Hematopoietic multipotent progenitor cell treated with erythropoietin and hydrocortisone succinate and interleukin-3 and kit ligand, for 8 days (in vitro differentiated cells): ENCODE measurements around the gene SEL1L2.

Experiments used
- DNase-seq: peaks from one replicate; pipeline ENCODE4 v3.0.0-alpha.2; 2015

Gene SEL1L2

DNA sequence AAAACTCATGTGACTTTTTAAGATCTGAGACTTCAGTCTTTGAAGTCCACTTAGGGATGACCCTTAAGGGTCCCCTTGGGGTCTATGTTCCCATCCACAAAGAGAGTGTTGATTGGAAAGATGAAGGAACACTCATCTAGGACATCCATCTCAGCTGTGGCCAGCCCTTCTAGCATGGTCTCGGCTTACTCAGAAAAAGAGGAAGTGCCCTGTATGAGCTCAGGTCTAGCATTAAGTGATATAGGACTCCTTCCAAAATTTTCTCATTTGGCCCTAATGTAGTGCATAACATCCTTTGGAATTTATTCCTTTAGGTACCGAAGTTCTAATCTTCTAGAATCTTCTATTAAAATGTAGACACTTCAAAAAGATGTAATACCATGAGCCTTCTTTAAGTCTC lies 128.2 kb downstream of the SEL1L2 start:
- DNase-seq = no peak

DNA sequence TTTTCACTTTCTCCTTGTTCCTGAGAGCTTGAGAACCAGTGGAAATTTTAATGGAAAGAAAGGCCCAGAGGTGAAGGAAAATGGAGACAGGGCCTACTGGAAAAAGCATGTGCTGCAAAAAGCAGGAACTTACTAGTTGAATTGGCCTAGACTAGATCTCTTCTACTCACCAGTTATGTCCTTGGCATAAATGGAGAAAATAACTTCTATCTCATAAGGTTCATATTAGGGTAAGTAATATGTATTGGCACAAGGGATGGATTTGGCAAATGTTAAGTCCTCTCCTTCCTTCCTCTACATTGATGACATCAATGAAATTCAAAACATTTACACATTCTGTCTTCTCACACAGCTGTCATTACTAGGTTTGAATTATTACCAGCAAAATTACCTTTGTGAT lies 131.5 kb downstream of the SEL1L2 start:
- DNase-seq = no peak

DNA sequence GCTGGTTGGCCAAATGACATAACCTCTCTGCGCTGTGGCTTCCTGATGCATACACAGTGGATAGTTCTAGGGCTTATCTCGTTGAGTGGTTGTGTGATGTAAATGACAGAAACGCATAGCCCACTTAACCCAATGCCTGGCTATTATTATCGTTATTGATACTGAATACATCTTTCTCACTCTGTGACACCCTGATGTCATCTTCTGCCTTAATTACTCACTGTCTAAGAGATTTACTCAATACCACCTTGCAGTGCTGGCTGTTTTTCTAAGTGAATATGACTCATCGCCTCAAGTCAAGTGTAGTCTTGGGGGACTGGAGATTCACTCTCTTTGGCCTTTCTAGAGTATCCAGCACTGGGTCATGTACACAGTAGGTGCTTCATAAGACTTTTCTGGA lies 132.0 kb downstream of the SEL1L2 start:
- DNase-seq = no peak

DNA sequence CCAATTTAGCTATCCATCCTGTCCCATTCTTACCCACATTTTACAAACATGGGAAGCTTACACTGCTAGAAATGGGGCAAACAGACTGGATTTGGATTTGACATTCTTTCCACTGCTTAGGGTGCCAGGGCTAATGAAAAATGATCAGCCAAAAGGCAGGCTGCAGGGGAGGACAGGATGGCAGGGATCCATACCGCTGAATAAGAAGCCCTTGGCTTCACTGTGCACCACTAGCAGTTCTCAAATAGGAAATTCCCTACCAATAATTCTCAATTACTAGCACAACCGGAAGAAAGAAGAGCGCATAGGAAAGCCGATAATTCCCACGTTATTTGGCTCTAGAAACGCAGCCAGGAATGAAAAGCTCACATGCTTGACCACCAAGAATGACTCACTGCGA lies 132.5 kb downstream of the SEL1L2 start:
- DNase-seq = no peak

DNA sequence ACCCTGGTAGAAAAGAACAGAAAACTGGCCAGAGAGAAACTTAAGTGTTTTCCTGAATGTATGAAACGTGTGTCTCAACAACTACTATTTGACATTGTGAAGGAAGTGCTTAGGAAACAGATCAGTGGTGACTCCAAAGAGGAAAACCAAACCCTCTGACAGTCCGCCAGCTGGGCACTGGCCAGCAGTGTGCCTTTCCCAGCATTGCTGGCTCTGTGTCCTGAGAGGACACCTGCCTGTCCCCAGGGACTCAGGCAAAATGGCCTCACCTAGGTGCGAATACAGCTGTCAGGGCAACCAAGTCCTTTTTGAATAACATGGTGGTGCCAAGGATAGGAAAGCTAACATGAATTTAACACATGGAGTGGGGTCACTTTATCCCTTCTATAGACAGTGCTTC lies 133.1 kb downstream of the SEL1L2 start:
- DNase-seq = no peak

DNA sequence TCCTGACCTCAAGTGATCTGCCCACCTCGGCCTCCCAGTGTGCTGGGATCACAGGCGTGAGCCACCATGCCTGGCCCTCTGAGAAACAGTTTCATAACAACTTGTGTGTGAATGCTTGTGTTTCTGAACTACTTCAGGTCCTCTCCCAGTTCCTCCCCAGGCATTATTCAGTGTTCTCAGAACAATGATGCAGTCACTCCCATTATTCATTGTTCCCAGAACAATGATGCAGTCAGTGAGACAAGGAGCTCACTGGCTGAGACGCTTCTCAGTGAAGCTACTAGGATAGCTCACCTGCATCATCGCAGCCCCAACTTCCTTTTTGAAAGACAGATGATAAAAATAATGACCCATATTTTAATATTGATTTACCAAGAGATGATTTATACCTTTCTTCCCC lies 134.1 kb downstream of the SEL1L2 start:
- no peak for DNase-seq

DNA sequence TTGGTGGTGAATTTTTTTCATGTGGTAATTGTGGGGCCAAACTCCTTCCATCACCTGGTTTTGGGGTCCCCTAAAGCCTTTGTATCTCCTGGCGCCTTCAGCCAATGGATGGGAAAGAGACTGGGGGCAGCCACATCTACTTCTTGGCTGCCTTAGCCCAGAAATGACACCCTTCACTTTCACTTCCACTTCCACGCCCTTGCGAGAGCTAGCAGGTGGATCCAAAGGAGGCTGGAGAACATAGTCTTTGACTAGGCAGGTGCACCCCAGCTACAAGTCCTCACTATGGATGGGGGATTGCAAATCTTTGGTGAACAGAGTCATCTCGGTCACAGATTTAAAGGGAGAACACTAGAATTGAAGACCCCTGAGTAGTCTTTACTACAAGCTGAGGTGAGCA lies 134.8 kb downstream of the SEL1L2 start:
- DNase-seq = no peak

DNA sequence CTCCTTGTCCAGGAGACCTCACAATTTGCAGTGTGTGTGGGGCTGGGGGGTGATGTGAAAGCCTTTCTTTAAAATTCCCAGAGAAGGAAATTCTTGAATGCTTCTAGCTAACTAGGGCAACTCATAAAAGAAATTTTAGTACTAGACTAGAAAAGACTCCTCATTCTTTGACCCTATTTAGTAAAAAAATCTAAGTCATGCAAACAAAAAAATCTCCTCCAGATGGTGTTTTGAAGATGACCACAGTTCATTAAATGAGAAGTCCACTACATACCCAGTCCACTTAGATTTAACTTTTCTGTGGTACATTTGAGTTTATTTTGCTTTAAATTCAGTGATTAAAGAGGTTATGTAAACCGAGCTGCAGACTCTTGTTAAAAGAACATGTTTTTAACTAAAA lies 138.1 kb downstream of the SEL1L2 start:
- DNase-seq = no peak

DNA sequence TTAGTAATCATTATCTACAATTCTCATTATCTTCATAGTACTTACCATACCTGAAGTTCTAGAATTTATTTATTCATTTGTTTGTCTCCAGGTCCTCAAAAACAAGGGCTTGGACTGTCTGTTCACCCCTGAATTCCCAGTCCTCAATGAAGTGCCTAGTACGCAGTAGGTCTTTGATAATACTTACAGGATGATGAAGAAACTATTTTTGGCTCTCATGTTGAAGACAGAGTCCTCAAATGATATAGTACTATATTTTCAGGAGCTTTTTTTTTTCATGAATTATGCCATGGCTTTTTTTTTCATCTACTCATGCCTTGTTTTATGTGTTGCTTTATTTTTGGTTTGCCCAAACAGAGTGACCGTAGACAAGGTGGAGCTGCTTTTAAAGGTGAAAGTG lies 139.1 kb downstream of the SEL1L2 start:
- no peak for DNase-seq

DNA sequence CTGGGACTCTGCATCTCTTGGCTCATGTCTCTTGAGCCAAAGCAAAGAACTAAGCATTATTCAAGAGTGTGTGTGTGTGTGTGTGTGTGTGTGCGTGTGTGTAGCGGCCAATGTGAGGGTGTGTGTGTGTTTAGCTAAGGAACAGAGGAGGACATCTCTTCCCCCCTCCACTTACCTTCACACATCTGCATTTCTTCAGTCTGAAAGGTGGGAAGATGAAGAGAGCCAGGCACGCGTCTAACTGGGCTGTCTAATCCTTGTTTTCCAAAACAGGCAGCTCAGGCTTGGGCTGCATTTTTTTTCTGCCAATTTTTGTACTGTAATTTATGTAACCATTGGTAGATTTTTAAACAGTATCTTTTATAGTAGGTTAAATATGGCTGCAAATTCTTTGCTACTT lies 146.1 kb downstream of the SEL1L2 start:
- no peak for DNase-seq

DNA sequence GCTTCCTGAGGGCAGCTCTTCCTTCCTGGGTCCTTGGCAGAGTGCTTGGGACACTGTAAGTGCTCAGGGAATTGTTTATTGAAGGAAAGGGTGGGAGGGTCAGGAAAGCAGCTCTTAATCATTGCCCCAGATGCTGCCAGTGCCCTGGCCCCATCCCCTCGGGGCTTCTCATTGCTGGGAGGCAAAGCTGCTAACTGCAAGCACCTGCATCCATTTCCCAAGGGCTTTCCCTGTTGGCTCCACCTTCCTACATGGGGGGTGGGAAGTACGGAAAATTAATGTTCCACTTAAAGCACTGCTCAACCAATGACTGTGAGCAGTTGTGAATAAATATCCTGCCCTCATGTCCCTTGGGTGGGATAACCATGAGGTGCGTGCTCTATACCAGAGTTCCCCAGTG lies 149.2 kb downstream of the SEL1L2 start:
- no peak for DNase-seq

DNA sequence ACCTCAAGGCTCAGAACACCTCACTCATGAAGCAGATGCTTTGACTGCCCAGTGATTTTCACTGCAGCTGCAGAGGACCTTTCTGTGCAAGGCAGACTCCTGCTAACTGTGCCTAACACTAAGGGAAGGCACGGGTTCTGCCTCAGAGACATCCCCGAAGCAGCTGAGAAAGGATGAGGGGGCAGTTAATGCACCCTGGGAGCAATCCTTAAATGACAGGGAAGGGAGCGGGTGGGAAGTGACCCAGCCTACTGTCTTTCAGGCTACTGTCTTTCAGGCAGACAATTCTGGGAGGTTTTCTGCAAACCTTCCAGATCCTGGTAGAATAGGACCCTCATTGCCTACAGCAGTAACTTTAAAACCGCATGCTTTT lies 150.3 kb downstream of the SEL1L2 start:
- no peak for DNase-seq

DNA sequence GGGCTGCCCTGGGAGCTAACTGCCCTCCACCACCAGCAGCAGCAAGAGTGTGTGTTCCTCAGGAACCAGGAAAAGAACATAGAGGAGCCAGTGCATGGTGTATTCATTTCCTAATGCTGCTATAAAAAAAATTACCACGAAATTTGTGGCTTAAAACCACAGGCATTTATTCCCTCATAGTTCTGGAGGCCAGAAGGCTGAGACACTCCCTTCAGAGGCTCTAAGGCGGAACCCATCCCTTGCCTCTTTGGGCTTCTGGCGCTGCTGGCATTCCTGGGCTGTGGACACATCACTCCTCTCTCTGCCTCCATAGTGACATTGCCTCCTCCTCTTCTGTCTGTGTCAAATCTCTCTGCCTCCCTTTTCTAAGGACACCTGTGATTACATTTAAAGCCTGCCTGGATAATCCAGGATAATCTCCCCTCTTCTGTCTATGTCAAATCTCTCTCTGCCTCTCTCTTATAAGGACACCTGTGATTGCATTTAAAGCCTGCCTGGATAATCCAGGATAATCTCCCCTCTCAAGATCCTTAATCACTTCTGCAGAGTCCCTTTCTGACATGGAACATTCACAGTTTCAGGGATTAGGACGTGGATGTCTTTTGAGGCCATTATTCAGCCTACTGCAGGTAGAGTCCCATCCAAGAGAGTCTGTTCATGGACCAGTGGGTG lies 150.9 kb downstream of the SEL1L2 start:
- no peak for DNase-seq

DNA sequence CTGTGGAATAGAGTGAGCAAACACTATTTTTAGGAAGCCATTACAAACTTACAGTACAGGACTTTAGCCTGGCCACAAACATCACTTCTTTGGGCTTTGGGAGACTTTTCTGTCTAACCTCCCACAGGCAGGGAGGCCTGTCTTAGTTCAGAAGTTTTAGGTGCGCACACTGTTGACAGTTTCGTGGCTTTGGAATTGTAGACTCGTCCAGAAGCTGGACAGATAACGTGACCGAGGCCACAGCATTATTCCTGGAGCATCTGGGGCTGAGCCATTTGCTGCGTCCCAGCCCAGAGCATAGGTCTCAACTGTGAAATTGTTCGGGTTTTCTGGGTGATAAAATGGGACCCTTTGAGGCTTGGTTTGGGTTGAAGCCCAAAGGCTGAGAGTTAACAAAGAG lies 151.8 kb downstream of the SEL1L2 start:
- DNase-seq = no peak

DNA sequence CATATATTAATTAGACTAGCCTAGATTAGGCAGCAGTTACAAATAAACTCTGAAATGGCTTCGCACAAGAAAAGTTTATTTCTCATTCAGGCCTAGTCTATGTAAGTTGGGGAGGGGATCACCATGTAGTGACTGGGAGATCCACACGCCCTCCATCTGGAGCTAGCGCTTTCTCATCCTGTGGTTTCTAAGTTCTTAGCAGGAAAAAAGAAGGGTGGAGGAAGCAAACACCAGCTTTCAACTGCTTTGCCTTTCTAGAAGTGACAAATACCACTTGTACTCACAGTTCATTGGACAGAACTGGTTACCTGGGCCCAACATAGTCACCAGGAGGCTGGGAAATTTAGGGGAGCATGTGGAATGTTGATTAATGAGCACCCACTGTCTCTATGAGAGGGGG lies 158.9 kb downstream of the SEL1L2 start:
- DNase-seq = no peak

DNA sequence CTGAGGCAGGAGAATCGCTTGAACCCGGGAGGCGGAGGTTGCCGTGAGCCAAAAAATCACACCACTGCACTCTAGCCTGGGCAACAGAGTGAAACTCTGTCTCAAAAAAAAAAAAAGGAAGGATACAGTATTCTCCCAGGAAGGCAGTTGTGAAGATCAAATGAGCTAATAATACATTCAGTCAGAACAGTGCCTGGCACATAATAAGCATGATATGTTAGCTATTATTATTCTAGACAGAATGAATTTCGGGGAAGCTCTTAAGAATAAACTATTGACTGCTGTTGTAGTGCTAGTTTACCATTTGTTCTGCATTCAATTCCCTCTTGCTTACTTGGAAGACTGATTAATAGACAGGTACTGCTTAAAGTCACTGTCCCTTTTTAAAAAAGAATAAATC lies 164.9 kb downstream of the SEL1L2 start:
- no peak for DNase-seq

DNA sequence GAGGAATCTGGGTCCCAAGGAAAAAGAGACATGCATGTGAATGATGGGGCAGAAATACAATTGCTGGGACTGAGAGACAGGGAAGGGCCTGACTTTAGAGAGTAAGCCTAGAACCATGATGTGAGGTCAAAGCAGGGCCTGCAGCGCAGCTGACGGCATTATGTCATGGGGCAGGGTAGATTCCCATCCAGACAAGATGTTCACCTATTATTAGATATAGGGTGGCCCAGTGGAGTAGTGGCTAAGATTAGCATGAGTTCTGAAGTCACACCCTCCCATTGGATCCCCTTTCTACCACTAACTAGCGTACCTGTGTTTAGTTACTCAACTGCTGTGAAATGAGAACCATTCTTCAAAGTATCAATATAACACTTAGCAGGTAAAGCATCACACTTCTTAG lies 166.0 kb downstream of the SEL1L2 start:
- DNase-seq = no peak

DNA sequence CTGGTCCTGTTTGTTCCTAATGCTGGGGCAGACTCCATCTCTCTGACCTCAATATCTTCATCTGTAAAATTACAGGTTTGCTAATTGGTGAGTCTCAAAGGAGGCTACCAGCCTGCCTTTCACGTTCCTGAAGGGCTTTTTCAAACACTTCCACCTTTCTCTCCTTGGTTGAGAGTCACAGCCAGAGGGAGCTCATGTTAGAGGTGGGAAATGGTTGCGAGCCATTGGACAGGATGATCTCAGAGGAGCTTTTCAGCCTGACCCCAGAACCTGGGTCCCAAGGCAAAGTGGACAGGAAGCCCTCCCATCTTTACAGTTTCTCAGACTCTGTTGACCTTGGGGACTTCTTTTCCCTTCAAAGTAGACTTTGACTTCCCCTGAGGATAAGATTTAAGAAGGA lies 168.0 kb downstream of the SEL1L2 start:
- DNase-seq = no peak

DNA sequence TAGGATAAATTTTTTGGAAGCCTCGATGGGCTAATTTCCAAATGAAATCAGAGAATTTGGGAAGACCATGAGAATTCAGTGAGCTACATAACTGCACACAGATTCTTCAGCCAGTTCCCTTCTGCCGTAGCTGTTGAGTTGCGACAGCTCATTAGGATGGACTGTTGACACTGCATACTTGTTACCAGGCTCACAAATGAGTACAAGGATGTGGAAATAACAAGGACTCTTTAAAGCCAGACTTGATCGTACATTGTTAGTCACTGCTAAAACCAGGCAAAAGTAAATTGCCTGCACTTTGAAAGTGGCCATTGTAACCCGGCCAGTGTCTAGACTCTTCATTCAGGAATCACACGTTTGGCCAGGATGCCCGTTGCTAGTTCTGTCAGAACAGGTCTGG lies 168.5 kb downstream of the SEL1L2 start:
- no peak for DNase-seq

DNA sequence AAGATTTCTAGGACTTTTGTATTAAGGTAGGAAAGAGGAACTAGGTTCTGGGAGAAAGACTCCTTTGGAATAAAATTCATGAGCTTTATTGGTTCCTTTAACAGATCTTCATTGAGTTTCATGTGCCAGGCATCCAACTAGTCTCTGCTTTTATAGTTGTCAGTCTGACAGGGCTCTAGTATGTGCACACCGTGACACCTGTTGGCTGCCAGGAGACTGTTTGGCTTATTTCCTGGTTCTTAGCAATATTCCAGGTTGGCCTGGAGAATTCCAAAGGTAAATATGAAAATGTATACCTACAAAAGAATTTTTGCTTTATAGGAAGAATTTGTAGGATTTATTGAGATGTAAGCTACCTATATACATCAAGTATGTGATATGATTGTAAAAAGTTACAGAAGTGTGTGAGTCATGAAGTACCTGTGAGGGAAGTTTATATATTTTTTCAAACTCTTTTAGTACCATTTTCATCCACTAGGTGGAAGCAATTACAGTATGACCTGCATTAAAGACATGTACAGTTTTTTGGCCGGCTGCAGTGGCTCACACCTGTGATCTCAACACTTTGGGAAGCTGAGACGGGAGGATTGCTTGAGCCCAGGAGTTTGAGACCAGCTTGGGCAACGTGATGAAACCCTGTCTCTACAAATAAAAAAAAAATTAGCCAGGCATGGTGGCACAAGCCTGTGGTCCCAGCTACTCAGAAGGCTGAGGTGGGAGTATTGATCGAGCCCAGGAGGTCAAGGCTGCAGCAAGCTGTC lies 170.3 kb downstream of the SEL1L2 start:
- peak; percentile 70 for DNase-seq

DNA sequence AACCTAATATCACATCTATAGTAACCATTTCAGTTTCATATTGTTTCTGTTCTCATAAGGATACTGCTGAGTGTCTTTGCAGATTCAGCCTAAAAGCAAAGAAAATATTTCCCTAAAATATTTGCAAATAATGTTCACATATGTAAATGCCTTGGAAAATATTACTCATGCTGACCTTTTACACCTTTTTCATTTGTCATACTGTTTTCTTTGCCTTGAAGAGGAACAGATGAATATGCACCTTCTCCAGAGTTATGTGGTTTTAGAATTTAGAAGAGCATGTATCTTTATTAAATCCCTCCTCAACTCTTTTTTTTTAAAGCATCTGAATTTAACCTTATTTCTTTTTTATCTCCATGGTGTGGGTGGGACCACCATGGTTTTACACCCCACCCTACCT lies 173.1 kb downstream of the SEL1L2 start:
- no peak for DNase-seq

DNA sequence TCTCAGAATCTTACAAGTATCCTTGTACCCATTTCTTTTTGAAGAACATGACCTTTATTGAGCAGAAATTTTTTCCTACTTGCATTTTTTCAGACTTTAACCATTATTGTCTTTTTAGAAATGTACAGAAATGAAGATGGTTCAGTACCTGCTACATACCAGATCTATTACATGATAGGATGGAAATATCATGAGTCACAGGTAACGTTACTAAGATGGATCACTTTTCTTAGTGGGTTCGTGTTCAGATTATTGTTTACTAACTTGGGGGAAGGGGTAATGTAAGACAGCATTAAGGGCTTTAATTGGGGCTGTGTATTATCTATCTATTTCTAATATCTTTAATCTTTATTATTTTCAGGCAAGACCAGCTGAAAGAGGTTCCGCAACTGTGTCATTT lies 173.7 kb downstream of the SEL1L2 start:
- DNase-seq = no peak

DNA sequence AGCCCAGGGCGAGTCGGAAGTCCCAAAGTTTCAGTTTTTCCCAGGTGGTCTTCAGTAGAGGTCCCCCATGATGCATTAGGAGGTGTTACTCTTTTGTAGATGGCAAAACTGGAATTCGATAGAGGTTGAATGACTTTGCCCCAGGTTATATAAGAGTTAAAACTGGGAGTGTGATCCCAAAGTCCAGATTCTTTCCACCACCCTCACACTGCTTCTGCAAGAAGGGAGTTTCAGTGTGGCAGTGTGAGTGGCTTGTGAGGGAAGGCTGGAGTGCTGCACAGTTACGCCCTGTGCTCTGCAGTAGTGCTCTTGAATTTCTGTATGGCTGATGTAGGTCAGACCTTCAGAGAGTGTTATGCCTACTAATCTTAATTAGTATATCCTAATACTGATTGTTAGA lies 175.7 kb downstream of the SEL1L2 start:
- no peak for DNase-seq

DNA sequence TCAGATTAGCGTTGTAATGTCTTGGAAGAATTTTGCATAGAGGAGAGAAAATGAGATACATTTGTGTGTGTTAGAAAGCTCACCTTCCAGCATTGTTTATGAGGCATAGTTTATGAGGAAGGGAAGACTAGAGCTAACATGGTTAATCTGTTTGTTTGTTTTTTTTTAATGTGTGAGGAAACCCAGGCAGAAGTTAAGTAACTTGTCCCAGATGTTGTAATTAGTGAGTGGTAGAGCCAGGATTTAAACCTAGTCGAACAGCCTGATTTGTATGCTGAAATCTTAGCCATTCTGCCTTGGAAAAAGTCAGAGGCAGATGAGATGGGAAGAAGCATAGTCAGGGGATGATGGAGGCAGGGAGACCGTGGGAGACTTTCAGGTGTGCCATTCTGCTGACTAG lies 176.5 kb downstream of the SEL1L2 start:
- DNase-seq = no peak

DNA sequence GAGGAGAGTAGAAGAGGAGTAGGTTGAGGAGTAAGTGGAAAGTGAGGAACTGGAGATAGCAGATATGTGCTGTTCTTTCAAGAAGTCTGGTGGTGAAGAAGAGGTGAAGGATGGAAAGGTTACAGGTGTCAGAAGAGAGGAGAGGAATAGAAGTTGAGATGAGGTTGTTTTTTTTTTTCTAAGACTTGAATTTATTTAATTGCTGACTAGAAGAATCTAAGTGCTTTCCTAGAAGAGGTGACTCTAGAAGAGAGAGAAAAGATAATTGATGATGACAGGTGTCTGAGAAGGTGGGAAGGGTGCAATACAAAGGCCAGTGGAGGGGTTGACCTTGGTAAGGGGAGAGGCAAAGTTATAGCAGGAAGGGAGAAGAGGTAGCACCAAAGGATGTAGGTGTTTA lies 180.0 kb downstream of the SEL1L2 start:
- DNase-seq = no peak
